ENCODE data around the gene CATSPERZ. TPM values are rescaled to one million over a fixed set of nuclear protein-coding genes. Genes with fewer than 3 reads are reported as not detected.

The CATSPERZ gene
- total and polyA plus RNA-seq, 2 of the 13 experiments (the other 11 are each of a cell fraction or from before 2014, with no cell fraction given), result 0.22 to 0.48 TPM

GRCh38 chr11:64278576-64279190 lies 21.5 kb upstream of the CATSPERZ start (continued):
- no peak for TF ChIP-seq ZBED4 (CRISPR knock-in tag; IDR thresholded peaks at IDR 0.05; ENCODE audit: borderline replicate concordance)
- no peak for TF ChIP-seq KDM4B (CRISPR knock-in tag; IDR thresholded peaks at IDR 0.05)
- no peak for TF ChIP-seq NR2F1 (CRISPR knock-in tag; IDR thresholded peaks at IDR 0.05)
- TF ChIP-seq ZNF609 (CRISPR knock-in tag; IDR thresholded peaks at IDR 0.05; ENCODE audit: borderline replicate concordance), result no peak
- TF ChIP-seq HIVEP1 (CRISPR knock-in tag; IDR thresholded peaks at IDR 0.05), result no peak
- TF ChIP-seq ZNF563 (CRISPR knock-in tag; IDR thresholded peaks at IDR 0.05), result no peak

All from HepG2 (cell line).